K562 (cell line): ENCODE results near the gene ZNRF2. TPM values are rescaled to one million over a fixed set of nuclear protein-coding genes. Genes with fewer than 3 reads are reported as not detected.

Experiments used
- ATAC-seq: fragments of 200-7000 bp; cut with Tn5 transposase; 3 replicates; pipeline ENCODE4 v1.9.1; 2020; ENCODE audit warnings: moderate library complexity
- BruUV-seq: library from RNA; stranded (reverse); fragments of 400-500 nt; replicated peaks from 2 replicates; lab custom pipeline; 2021; lab: Mats Ljungman, UMichigan
- CTCF ChIA-PET: fragments of 300-600 bp; formaldehyde crosslinking; extraction: SDS; loops from one replicate; lab custom pipeline; 2021; ENCODE audit warnings: low intra/inter-chr PET ratio; lab: Yijun Ruan, JAX
- POLR2A ChIA-PET: fragments of 300-600, 350-650 bp; sonication (Branson Sonifier 250); formaldehyde crosslinking; extraction: SDS; loops from one replicate; lab custom pipeline; 2021; ENCODE audit warnings: antibody characterized with exemption, inconsistent platforms; lab: Yijun Ruan, JAX
- DNase-seq, 4 experiments: peaks; one replicate each; pipeline versions ENCODE4 v3.0.0 to v3.0.0-alpha.2; 2011 to 2018; ENCODE audit warnings: low spot score in 3 of 4, mixed read lengths in 3 of 4; ENCODE audit errors: extremely low read depth in 1 of 4
- FAIRE-seq: peaks from 2 replicates; lab custom pipeline; 2011; peaks lifted over from hg19 to GRCh38; lab: Jason Lieb, UNC
- H2AFZ ChIP-seq: 2 replicates; pipeline ENCODE4 v1.6.0; 2011; ENCODE audit warnings: low read depth, low read length, control low read depth, inconsistent platforms
- H3K27ac ChIP-seq: fragments of 200-600 bp; 3 replicates; pipeline ENCODE4 v1.8.0; 2011; ENCODE audit warnings: low read depth, mild to moderate bottlenecking, control low read depth, inconsistent platforms, low read length, moderate library complexity, mixed read lengths; ENCODE audit errors: extremely low read depth
- H3K27me3 ChIP-seq, 2 experiments: fragments of 300-600 bp in 1 of 2; 2 replicates in 1 of 2; 3 replicates in 1 of 2; pipeline versions ENCODE4 v1.6.0 to v1.8.0; 2011; ENCODE audit warnings: inconsistent platforms in 2 of 2, low read length in 2 of 2, mild to moderate bottlenecking in 1 of 2, mixed read lengths in 1 of 2, moderate library complexity in 1 of 2; ENCODE audit not compliant: control insufficient read depth in 2 of 2, insufficient read depth in 2 of 2
- H3K36me3 ChIP-seq: fragments of 300-600 bp; 3 replicates; pipeline ENCODE4 v1.8.0; 2011; ENCODE audit warnings: mild to moderate bottlenecking, low read length, inconsistent platforms; ENCODE audit not compliant: control insufficient read depth, insufficient read depth
- H3K4me1 ChIP-seq, 2 experiments: fragments of 200-600 bp in 1 of 2; replicated peaks in 1 of 2; 2 replicates in 1 of 2; 3 replicates in 1 of 2; pipeline versions ENCODE4 v1.5.1 to v1.8.0; 2011; ENCODE audit warnings: inconsistent platforms in 2 of 2, low read length in 2 of 2, mild to moderate bottlenecking in 1 of 2, mixed read lengths in 1 of 2, moderate library complexity in 1 of 2; ENCODE audit not compliant: control insufficient read depth in 2 of 2, insufficient read depth in 2 of 2
- H3K4me2 ChIP-seq: 2 replicates; pipeline ENCODE4 v1.6.1; 2011; ENCODE audit warnings: low read length, control low read depth, inconsistent platforms, mixed read lengths; ENCODE audit not compliant: insufficient read depth
- H3K4me3 ChIP-seq: fragments of 200-600 bp; sonication (generic), shearing (Covaris generic); 2 replicates; pipeline ENCODE4 v1.5.1; 2016; ENCODE audit warnings: control low read depth, inconsistent platforms
- H3K79me2 ChIP-seq: fragments of 200-600 bp; 3 replicates; pipeline ENCODE4 v1.8.0; 2011; ENCODE audit warnings: low read length, inconsistent platforms; ENCODE audit not compliant: control insufficient read depth, insufficient read depth
- H3K9ac ChIP-seq, 2 experiments: 2 replicates each; pipeline versions ENCODE4 v1.6.0 to v1.6.1; 2011; ENCODE audit warnings: low read depth in 2 of 2, low read length in 2 of 2, control low read depth in 1 of 2, inconsistent platforms in 1 of 2, mild to moderate bottlenecking in 1 of 2, mixed read lengths in 1 of 2; ENCODE audit not compliant: insufficient read depth in 1 of 2
- H3K9me1 ChIP-seq: one replicate; pipeline ENCODE4 v1.6.0; 2011; ENCODE audit warnings: inconsistent platforms, mild to moderate bottlenecking, low read length, moderate library complexity; ENCODE audit not compliant: control insufficient read depth, insufficient read depth
- H3K9me3 ChIP-seq: replicated peaks from 2 replicates; pipeline ENCODE4 v1.5.1; 2011; ENCODE audit warnings: low read depth, low read length, inconsistent platforms; ENCODE audit not compliant: control insufficient read depth, insufficient read depth
- H4K20me1 ChIP-seq: replicated peaks from 2 replicates; pipeline ENCODE4 v1.6.1; 2011; ENCODE audit warnings: low read length, inconsistent platforms, mixed read lengths; ENCODE audit not compliant: control insufficient read depth, insufficient read depth
- BCLAF1 ChIP-seq, 2 experiments: fragments of 450-650 bp in 1 of 2; IDR thresholded peaks; 2 replicates each; pipeline ENCODE4 v1.6.1; 2011 to 2017; ENCODE audit warnings: low read depth in 2 of 2, antibody characterized with exemption in 1 of 2, borderline replicate concordance in 1 of 2, low read length in 1 of 2, mild to moderate bottlenecking in 1 of 2, mixed read lengths in 1 of 2; ENCODE audit not compliant: control insufficient read depth in 1 of 2
- C11orf30 ChIP-seq: fragments of 450-650 bp; IDR thresholded peaks from 2 replicates; pipeline ENCODE4 v1.6.1; 2016; ENCODE audit warnings: low read depth, mild to moderate bottlenecking
- HDAC3 ChIP-seq: fragments of 450-650 bp; IDR thresholded peaks from 2 replicates; pipeline ENCODE4 v1.6.1; 2018; ENCODE audit warnings: borderline replicate concordance, mild to moderate bottlenecking, moderate library complexity; ENCODE audit not compliant: partially characterized antibody
- MAFF ChIP-seq: IDR thresholded peaks from 2 replicates; pipeline ENCODE4 v1.6.1; 2012; ENCODE audit warnings: low read length, improper control_type of control experiment
- MAFG ChIP-seq: fragments of 450-650 bp; conservative IDR thresholded peaks from 2 replicates; pipeline ENCODE4 v1.6.1; 2016; ENCODE audit warnings: missing genetic modification characterization, missing compliant biosample characterization
- MEF2A ChIP-seq: IDR thresholded peaks from 2 replicates; pipeline ENCODE4 v1.6.1; 2011; ENCODE audit warnings: low read depth, mild to moderate bottlenecking, low read length, moderate library complexity; ENCODE audit not compliant: control insufficient read depth
- POLR3A ChIP-seq: IDR thresholded peaks from 2 replicates; pipeline ENCODE4 v1.6.1; 2011; ENCODE audit warnings: borderline replicate concordance, mild to moderate bottlenecking, moderate library complexity; ENCODE audit not compliant: insufficient read length, insufficient read depth; ENCODE audit errors: extremely low read depth
- RFX7 ChIP-seq: fragments of 250-450 bp; sonication (Bioruptor Pico); IDR thresholded peaks from 2 replicates; pipeline ENCODE4 v1.5.1; 2021; ENCODE audit warnings: mild to moderate bottlenecking
- ZNF316 ChIP-seq: fragments of 450-650 bp; IDR thresholded peaks from 2 replicates; pipeline ENCODE4 v1.6.1; 2016
- WGBS: fragments of 100-300 bp; shearing (Covaris generic); methylation state at CpG from one replicate; pipeline ENCODE4 v1.1.6; 2016; ENCODE audit warnings: low coverage, mixed read lengths; ENCODE audit not compliant: insufficient coverage; ENCODE audit errors: missing lambda C conversion rate; 5-methylcytosine and 5-hydroxymethylcytosine counted together
- in situ Hi-C: fragments of 300-500 bp; cut with MboI; formaldehyde crosslinking; loops from 4 replicates; pipeline ENCODE4 v1.15.0; 2018; ENCODE audit warnings: inconsistent platforms, mixed read lengths
- intact Hi-C: fragments of 100-400 bp; cut with micrococcal nuclease; formaldehyde crosslinking; loops from 2 replicates; pipeline ENCODE4 v1.14.2; 2022
- polyA plus RNA-seq, 8 experiments: library from polyadenylated mRNA; depleted of rRNA in 4 of 8; stranded (reverse) in 5 of 8; unstranded in 3 of 8; fragments of >200 nt; fragmentation: Nextera tagmentation in 2 of 8; fragmentation: Illumina TruSeq in 1 of 8; extraction: Ambion mirVana in 2 of 8; extraction: Trizol in 1 of 8; gene quantifications; 2 replicates each; pipeline versions ENCODE4 v1.2.1 to v1.2.3, GENCODE V29; 2011 to 2014; ENCODE audit warnings: inconsistent platforms in 1 of 8, missing spikeins in 1 of 8
- total RNA-seq, 7 experiments: library from RNA; depleted of rRNA in 6 of 7; stranded (reverse); fragments of >200 nt in 6 of 7; fragmentation: Illumina TruSeq in 2 of 7; extraction: Trizol in 2 of 7; gene quantifications; 2 replicates each; pipeline versions ENCODE4 v1.2.1 to v1.2.3, GENCODE V29; 2011 to 2021; ENCODE audit warnings: low replicate concordance in 1 of 7

Gene ZNRF2
- total and polyA plus RNA-seq, 9 of the 15 experiments (the other 6 are each of a cell fraction or from before 2014, with no cell fraction given) = 1.1 to 13.9 (median 5.5) TPM

- ChIA-PET POLR2A (interaction anchor here (0.5 kb wide), 1 partner anchor 398 kb away, joined by 4 read pairs; no protein-coding TSS in a partner anchor), CTCF (no interaction called here)
- no peaks in the 10 kb centered on the region for H3K79me2 ChIP-seq
- DNase-seq (no peak), FAIRE-seq (no peak), ATAC-seq (no peak)
- H3K36me3 ChIP-seq = no peaks in the 10 kb centered on the region
- no peaks in the 10 kb centered on the region for H3K4me1 ChIP-seq
- H3K4me2 ChIP-seq = no peak overlapping the region
- H3K27ac ChIP-seq = no peak overlapping the region
- H3K4me3 ChIP-seq = no peak overlapping the region
- 37% methylated on average over 4 of the region's 4 CpGs for WGBS
- no peaks in the 10 kb centered on the region for H4K20me1 ChIP-seq
- in situ Hi-C loops (no loop called here), intact Hi-C loops (no loop called here)
- no peak overlapping the region for H3K9ac ChIP-seq
- no peaks in the 10 kb centered on the region for H3K27me3 ChIP-seq
- no peak overlapping the region for H2AFZ ChIP-seq
- H3K9me1 ChIP-seq = no peaks in the 10 kb centered on the region
- TF ChIP-seq RFX7 (CRISPR knock-in tag) (no peak), C11orf30 (peak; percentile 78), ZNF316 (peak; percentile 78), BCLAF1 (IDR thresholded peaks at IDR 0.05; ENCODE audit: borderline replicate concordance in 1 of 2, control insufficient read depth in 1 of 2, low read depth in 2 of 2, low read length in 1 of 2) (no peak), MAFF (peak; percentile 12; the same call in 1 of the 2 replicates), MAFG (tag) (peak; percentile 59), HDAC3 (no peak), MEF2A (no peak), POLR3A (no peak)
- TF ChIP-seq, all 486 proteins: peak for 4
- no peaks in the 10 kb centered on the region for H3K9me3 ChIP-seq
- BruUV-seq = no TSS peak
Observed at GRCh38 chr7:30379741-30380140, 95.3 kb downstream of the ZNRF2 start.
